PC-3 (cell line): ENCODE results near the gene HAPLN2. TPM values are rescaled to one million over a fixed set of nuclear protein-coding genes. Genes with fewer than 3 reads are reported as not detected.

Experiments
- ATAC-seq: fragments of 200-7000 bp; cut with Tn5 transposase; 2 replicates; pipeline ENCODE4 v1.9.1; 2020; ENCODE audit warnings: mild to moderate bottlenecking, moderate library complexity
- BruUV-seq: library from RNA; stranded (reverse); fragments of 400-500 nt; replicated peaks from 2 replicates; lab custom pipeline; 2021; lab: Mats Ljungman, UMichigan
- CTCF ChIA-PET: fragments of 300-600 bp; sonication (Branson Sonifier 250); formaldehyde crosslinking; loops from one replicate; lab custom pipeline; 2022; ENCODE audit warnings: antibody characterized with exemption; lab: Charles Lee
- POLR2A ChIA-PET: fragments of 300-600 bp; sonication (Branson Sonifier 250); formaldehyde crosslinking; loops from one replicate; lab custom pipeline; 2022; ENCODE audit warnings: antibody characterized with exemption; ENCODE audit not compliant: unreplicated experiment; lab: Charles Lee
- DNase-seq: peaks from one replicate; pipeline ENCODE4 v3.0.0-alpha.2; 2015
- H2AFZ ChIP-seq: fragments of 300-600 bp; sonication (generic); 2 replicates; pipeline ENCODE4 v1.6.0; 2016; ENCODE audit warnings: antibody characterized with exemption, low read length
- H3F3A ChIP-seq: fragments of 300-600 bp; sonication (generic); one replicate; pipeline ENCODE4 v1.6.0; 2017; ENCODE audit warnings: antibody characterized with exemption, low read length, control low read depth, mild to moderate bottlenecking; ENCODE audit not compliant: unreplicated experiment
- H3K27ac ChIP-seq: fragments of 300-600 bp; sonication (generic); 2 replicates; pipeline ENCODE4 v1.5.1; 2016; ENCODE audit warnings: mild to moderate bottlenecking, low read length
- H3K27me3 ChIP-seq: fragments of 300-600 bp; sonication (generic); 2 replicates; pipeline ENCODE4 v1.6.1; 2016; ENCODE audit warnings: low read length, mixed read lengths
- H3K36me3 ChIP-seq: fragments of 300-600 bp; sonication (generic); 2 replicates; pipeline ENCODE4 v1.6.1; 2016; ENCODE audit warnings: low read depth, mixed run types, low read length, mixed read lengths
- H3K4me1 ChIP-seq: fragments of 300-600 bp; sonication (generic); 2 replicates; pipeline ENCODE4 v1.5.1; 2016; ENCODE audit warnings: low read length; ENCODE audit not compliant: insufficient read depth
- H3K4me2 ChIP-seq: fragments of 300-600 bp; sonication (generic); 2 replicates; pipeline ENCODE4 v1.6.0; 2016; ENCODE audit warnings: low read length
- H3K4me3 ChIP-seq: fragments of 300-600 bp; sonication (generic); 2 replicates; pipeline ENCODE4 v1.5.1; 2016; ENCODE audit warnings: mild to moderate bottlenecking, low read length, mixed read lengths
- H3K79me2 ChIP-seq: fragments of 300-600 bp; sonication (generic); 2 replicates; pipeline ENCODE4 v1.6.1; 2017; ENCODE audit warnings: low read length, mixed read lengths
- H3K9ac ChIP-seq: fragments of 300-600 bp; sonication (generic); 2 replicates; pipeline ENCODE4 v1.6.0; 2016; ENCODE audit warnings: mild to moderate bottlenecking, low read length
- H3K9me2 ChIP-seq: fragments of 300-600 bp; sonication (generic); replicated peaks from 2 replicates; pipeline ENCODE4 v1.6.1; 2016; ENCODE audit warnings: mixed run types, low read length, mixed read lengths
- H3K9me3 ChIP-seq: fragments of 300-600 bp; sonication (generic); 2 replicates; pipeline ENCODE4 v1.6.1; 2016; ENCODE audit warnings: low read length, mixed read lengths
- H4K20me1 ChIP-seq: fragments of 300-600 bp; sonication (generic); 2 replicates; pipeline ENCODE4 v1.6.1; 2016; ENCODE audit warnings: low read length, mixed read lengths
- EZH2 ChIP-seq: fragments of 300-600 bp; sonication (generic); IDR thresholded peaks from one replicate; pipeline ENCODE4 v1.6.1; 2017; ENCODE audit warnings: antibody characterized with exemption, mild to moderate bottlenecking, low read length; ENCODE audit not compliant: unreplicated experiment
- EZH2phosphoT487 ChIP-seq: fragments of 300-600 bp; sonication (generic); IDR thresholded peaks from 2 replicates; pipeline ENCODE4 v1.6.1; 2018; ENCODE audit warnings: mild to moderate bottlenecking, antibody characterized with exemption, low read length, borderline replicate concordance
- intact Hi-C: fragments of 100-400 bp; cut with micrococcal nuclease; formaldehyde crosslinking; loops from 2 replicates; pipeline ENCODE4 v1.9.0; 2023
- total RNA-seq: library from RNA; depleted of rRNA; stranded (reverse); fragments of >200 nt; gene quantifications from 2 replicates; pipeline ENCODE4 v1.2.3, GENCODE V29; 2014
- TF ChIP-seq, protein P1 (sequence below): fragments of 300-600 bp; sonication (generic); conservative IDR thresholded peaks from 2 replicates; pipeline ENCODE4 v1.5.1; 2017; ENCODE audit warnings: antibody characterized with exemption, low read depth, mild to moderate bottlenecking, low read length

HAPLN2 gene
- total RNA-seq, 1 experiment from 2014 or later = 1.1 TPM

DNA sequence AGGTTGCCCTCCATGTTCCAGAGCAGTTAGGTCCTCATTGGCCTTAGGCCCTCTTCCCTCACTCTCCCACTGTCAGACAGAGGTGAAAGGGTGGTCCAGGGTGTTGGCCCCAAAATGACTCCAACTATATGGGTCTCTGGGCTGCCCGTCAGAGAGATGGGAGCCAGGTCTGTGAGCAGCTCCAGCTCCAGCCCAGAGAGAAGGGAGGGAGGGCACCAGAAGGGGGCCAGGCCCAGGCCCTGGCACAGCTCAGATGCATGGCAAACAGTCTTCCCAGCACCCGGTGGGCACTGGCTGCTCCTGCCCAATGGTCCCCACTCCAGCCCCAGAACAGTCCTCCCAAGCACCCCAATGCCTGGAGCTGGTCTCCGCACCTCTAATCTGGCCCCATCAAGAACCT is 24.9 kb downstream of the HAPLN2 start:
- Histone ChIP-seq H3K9ac (no peak overlapping the region), H3F3A (no peaks in the 10 kb centered on the region), H3K27me3 (peaks cover 18% of the 10 kb centered on the region), H4K20me1 (no peaks in the 10 kb centered on the region), H3K9me2 (no peaks in the 10 kb centered on the region), H2AFZ (no peak overlapping the region), H3K4me2 (no peak overlapping the region), H3K4me1 (peaks cover 12% of the 10 kb centered on the region), H3K79me2 (no peaks in the 10 kb centered on the region), H3K27ac (no peak overlapping the region), H3K9me3 (no peaks in the 10 kb centered on the region), H3K4me3 (no peak overlapping the region), H3K36me3 (no peaks in the 10 kb centered on the region)
- DNase-seq (no peak), ATAC-seq (no peak)
- intact Hi-C loops = no loop called here
- ChIA-PET CTCF (no interaction called here), POLR2A (no interaction called here)
- no peak for TF ChIP-seq EZH2
- no peak for TF ChIP-seq EZH2phosphoT487
- TF ChIP-seq, protein P1, sequence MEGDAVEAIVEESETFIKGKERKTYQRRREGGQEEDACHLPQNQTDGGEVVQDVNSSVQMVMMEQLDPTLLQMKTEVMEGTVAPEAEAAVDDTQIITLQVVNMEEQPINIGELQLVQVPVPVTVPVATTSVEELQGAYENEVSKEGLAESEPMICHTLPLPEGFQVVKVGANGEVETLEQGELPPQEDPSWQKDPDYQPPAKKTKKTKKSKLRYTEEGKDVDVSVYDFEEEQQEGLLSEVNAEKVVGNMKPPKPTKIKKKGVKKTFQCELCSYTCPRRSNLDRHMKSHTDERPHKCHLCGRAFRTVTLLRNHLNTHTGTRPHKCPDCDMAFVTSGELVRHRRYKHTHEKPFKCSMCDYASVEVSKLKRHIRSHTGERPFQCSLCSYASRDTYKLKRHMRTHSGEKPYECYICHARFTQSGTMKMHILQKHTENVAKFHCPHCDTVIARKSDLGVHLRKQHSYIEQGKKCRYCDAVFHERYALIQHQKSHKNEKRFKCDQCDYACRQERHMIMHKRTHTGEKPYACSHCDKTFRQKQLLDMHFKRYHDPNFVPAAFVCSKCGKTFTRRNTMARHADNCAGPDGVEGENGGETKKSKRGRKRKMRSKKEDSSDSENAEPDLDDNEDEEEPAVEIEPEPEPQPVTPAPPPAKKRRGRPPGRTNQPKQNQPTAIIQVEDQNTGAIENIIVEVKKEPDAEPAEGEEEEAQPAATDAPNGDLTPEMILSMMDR = no peak
- no TSS peak for BruUV-seq

DNA sequence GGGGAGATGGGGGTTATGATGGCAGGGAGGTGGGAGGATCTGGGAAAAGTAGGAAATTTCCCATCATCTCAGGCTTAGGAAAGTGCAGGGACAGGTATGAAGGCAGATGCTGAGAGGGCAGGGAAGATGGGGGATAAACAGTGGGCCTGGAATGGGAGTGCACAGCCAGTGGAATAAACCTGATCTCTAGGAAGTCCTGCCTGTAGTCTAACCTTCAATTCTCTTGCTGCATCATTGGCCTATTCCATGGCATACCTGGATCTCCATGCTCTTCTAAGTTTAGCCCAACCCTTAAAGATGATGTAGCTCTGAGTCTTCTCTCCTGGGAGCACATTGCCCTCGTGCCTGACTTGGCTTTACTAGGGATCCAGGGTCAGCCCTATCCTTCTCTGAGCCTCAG is 25.4 kb downstream of the HAPLN2 start:
- Histone ChIP-seq H3K9ac (no peak overlapping the region), H3K79me2 (no peaks in the 10 kb centered on the region), H3K27me3 (peaks cover 18% of the 10 kb centered on the region), H3K4me3 (no peak overlapping the region), H3K4me1 (peaks cover 7% of the 10 kb centered on the region), H3K27ac (no peak overlapping the region), H3K4me2 (no peak overlapping the region), H2AFZ (no peak overlapping the region), H3K9me3 (no peaks in the 10 kb centered on the region), H3K36me3 (no peaks in the 10 kb centered on the region), H4K20me1 (no peaks in the 10 kb centered on the region), H3K9me2 (no peaks in the 10 kb centered on the region), H3F3A (no peaks in the 10 kb centered on the region)
- DNase-seq (no peak), ATAC-seq (no peak)
- POLR2A ChIA-PET = no interaction called here
- BruUV-seq = no TSS peak
- TF ChIP-seq EZH2phosphoT487 = no peak
- TF ChIP-seq, protein P1 = no peak
- no peak for TF ChIP-seq EZH2
- CTCF ChIA-PET = no interaction called here
- intact Hi-C loops = no loop called here

DNA sequence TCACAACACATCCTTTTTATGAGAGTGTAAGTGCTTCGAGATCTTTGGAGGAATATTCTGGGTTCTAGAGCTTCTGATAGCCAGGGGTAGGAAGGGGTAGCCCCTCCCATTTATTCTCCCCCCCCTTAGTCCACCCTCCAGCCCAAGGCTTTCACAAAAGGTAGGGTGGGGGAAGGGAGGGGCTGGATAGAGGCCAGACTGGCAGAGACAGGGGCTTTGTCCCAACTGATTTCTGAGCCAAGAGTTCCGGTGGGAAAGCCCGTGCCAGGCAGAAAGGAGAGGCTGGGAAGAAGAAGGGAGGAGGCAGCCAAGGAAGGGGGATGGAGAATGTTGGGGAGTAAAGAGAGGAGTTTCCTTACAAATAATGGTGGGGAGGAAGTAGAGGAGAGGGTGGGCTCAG is 25.8 kb downstream of the HAPLN2 start:
- Histone ChIP-seq H3K79me2 (no peaks in the 10 kb centered on the region), H3F3A (no peaks in the 10 kb centered on the region), H3K4me1 (peaks cover 3% of the 10 kb centered on the region), H2AFZ (no peak overlapping the region), H3K27me3 (peaks cover 18% of the 10 kb centered on the region), H3K9ac (no peak overlapping the region), H3K4me3 (no peak overlapping the region), H3K36me3 (no peaks in the 10 kb centered on the region), H4K20me1 (no peaks in the 10 kb centered on the region), H3K9me3 (no peaks in the 10 kb centered on the region), H3K9me2 (no peaks in the 10 kb centered on the region), H3K4me2 (no peak overlapping the region), H3K27ac (no peak overlapping the region)
- ChIA-PET POLR2A (no interaction called here), CTCF (no interaction called here)
- ATAC-seq (no peak), DNase-seq (no peak)
- TF ChIP-seq EZH2phosphoT487 (no peak), EZH2 (no peak)
- TF ChIP-seq, protein P1 = no peak
- BruUV-seq = no TSS peak
- intact Hi-C loops = no loop called here
